Activated naive CD4-positive, alpha-beta T cell treated with anti-CD3 and anti-CD28 coated beads, Interleukin-2, amount 10 ng/mL, durations not matched to agents 7 days and 5 days (primary cell): Measurements from ENCODE around the gene MRPL23.

Experiments
- CTCF ChIA-PET: fragments of 350-600 bp; sonication (Branson Sonifier 250); formaldehyde crosslinking; loops from one replicate; lab custom pipeline; 2021; ENCODE audit warnings: antibody characterized with exemption; lab: Charles Lee
- DNase-seq: peaks from one replicate; pipeline ENCODE4 v3.0.0-alpha.2; 2020
- H3K27ac Mint-ChIP-seq: one replicate; pipeline ENCODE4 v1.8.0; 2021; ENCODE audit warnings: mild to moderate bottlenecking, moderate library complexity, mixed read lengths
- H3K27me3 Mint-ChIP-seq: one replicate; pipeline ENCODE4 v1.8.0; 2021; ENCODE audit warnings: mild to moderate bottlenecking, mixed read lengths
- H3K36me3 Mint-ChIP-seq: one replicate; pipeline ENCODE4 v1.8.0; 2021; ENCODE audit warnings: mixed read lengths
- H3K4me1 Mint-ChIP-seq: one replicate; pipeline ENCODE4 v1.8.0; 2021; ENCODE audit warnings: mixed read lengths
- H3K4me3 Mint-ChIP-seq: one replicate; pipeline ENCODE4 v1.8.0; 2021; ENCODE audit warnings: mild to moderate bottlenecking, moderate library complexity, mixed read lengths
- H3K9me3 Mint-ChIP-seq: one replicate; pipeline ENCODE4 v1.8.0; 2021; ENCODE audit warnings: mixed read lengths

Gene MRPL23

DNA sequence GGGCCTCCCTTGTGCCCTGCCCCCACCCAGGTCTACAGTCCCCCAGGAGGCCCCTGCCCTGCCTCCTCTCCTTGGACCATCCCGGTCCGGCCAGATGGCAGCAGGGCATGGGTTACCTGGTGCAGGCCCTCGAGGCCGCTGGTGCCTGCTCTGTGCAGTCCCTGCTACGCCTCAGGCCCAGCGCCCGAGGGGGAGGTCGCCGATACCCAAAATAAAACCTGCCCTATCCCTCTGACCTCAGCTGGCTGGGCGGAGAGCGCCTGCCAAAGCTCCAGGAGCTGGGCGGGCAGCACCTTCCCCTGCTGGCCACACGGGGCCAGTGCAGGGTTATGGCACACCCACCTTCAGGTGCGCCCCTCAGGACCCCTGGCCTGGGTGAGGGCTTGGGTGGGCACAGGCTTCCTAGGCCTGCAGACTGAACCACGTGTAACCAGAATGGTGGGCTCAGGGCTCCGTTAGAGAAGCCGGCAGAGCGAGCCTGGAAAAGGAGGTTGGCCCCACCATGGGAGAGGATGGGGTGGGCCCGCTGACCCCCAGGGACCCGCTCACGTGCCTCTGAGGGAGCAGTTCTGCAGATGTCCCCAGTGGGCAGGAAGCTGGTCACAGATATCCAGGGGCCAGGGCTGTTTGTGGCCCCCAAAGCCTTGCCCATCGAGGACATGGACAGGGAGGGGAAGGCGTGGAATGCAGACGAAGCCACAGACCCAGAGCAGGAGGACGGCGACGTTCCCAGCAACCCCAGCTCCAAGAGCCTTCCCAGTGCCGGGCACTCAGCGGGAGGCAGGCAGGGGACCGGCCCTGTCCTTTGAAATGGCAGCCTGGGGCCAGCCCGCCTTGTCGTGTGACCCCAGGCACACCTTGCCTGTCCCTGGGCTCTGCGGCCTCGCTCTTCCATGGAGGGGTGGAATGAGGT is 29.4 kb upstream of the MRPL23 start:
- peaks cover 12% of the 10 kb centered on the region for H3K4me1 Mint-ChIP-seq
- no peak overlapping the region for H3K4me3 Mint-ChIP-seq
- CTCF ChIA-PET, result interaction anchor here (1.0 to 2.0 kb wide), 3 partner anchors 27 to 224 kb away, joined by 4 to 10 read pairs (median 9); no protein-coding TSS in a partner anchor
- peaks cover 45% of the 10 kb centered on the region for H3K27me3 Mint-ChIP-seq
- peaks cover 12% of the 10 kb centered on the region for H3K9me3 Mint-ChIP-seq
- no peaks in the 10 kb centered on the region for H3K36me3 Mint-ChIP-seq
- no peak for DNase-seq
- H3K27ac Mint-ChIP-seq, result no peak overlapping the region

- Mint-ChIP-seq H3K36me3 (no peaks in the 10 kb centered on the region), H3K27me3 (peaks cover 44% of the 10 kb centered on the region), H3K9me3 (peaks cover 12% of the 10 kb centered on the region), H3K4me1 (peaks cover 15% of the 10 kb centered on the region), H3K4me3 (no peak overlapping the region), H3K27ac (peak overlapping the region; percentile 62)
- DNase-seq, result no peak
- CTCF ChIA-PET, result no interaction called here
Observed at GRCh38 chr11:1918436-1919315, 28.5 kb upstream of the MRPL23 start.

GRCh38 chr11:1919391-1920127 is 27.6 kb upstream of the MRPL23 start, which contains the start of gene TNNT3:
Gene TNNT3, plus strand, starts transcription at chr11:1919703. Its CDS starts 3,172 bp downstream, at chr11:1922875.
- H3K27me3 Mint-ChIP-seq, result peaks cover 44% of the 10 kb centered on the region
- peaks cover 16% of the 10 kb centered on the region for H3K4me1 Mint-ChIP-seq
- no peak for DNase-seq
- H3K9me3 Mint-ChIP-seq, result peaks cover 8% of the 10 kb centered on the region
- CTCF ChIA-PET, result no interaction called here
- H3K27ac Mint-ChIP-seq, result peak within 1 kb of the TSS; percentile 62
- no peaks in the 10 kb centered on the region for H3K36me3 Mint-ChIP-seq
- no peak within 1 kb of the TSS for H3K4me3 Mint-ChIP-seq

GRCh38 chr11:1920128-1920908 is 26.8 kb upstream of the MRPL23 start:
- peaks cover under 1% of the 10 kb centered on the region for H3K9me3 Mint-ChIP-seq
- no peak for DNase-seq
- peaks cover 44% of the 10 kb centered on the region for H3K27me3 Mint-ChIP-seq
- peaks cover 13% of the 10 kb centered on the region for H3K4me1 Mint-ChIP-seq
- no peaks in the 10 kb centered on the region for H3K36me3 Mint-ChIP-seq
- no peak overlapping the region for H3K4me3 Mint-ChIP-seq
- H3K27ac Mint-ChIP-seq, result no peak overlapping the region
- CTCF ChIA-PET, result interaction anchor here (0.6 to 2.3 kb wide), 2 partner anchors 29 kb away, joined by 3 to 9 read pairs; partner anchors contain the start of gene PRR33

DNA sequence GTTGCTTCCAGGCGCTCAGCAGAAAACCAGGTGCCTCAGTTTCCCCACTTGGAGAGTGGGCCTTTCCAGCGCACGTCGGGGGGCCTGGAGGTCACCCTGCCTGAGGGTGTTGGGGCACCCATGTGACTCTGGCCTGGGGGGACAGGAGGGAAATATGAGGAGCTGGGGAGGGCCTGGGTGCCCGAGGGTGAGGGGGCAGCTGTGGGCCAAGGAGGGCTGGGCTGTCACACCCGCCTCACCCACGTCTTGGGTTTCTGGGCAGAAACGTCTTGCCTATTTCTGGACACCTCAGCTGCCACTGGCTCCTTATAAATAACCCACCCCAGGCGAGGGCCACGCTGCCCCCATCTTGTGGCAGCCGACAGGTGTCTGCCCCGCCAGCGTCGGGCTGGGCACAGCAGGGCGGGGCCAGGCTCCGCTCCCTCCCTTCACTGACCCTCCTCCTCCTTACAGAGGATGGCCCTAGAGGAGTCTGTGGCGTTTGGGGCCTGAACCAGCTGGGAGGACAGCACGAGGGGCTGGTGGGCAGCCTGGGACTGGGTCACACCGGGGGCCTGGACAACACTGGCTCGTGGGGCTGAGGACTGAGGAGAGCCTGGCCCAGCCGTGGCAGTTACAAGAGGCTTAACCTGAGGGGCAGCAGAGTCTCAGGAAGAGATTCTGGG is 26.1 kb upstream of the MRPL23 start:
- Mint-ChIP-seq H3K36me3 (no peaks in the 10 kb centered on the region), H3K27ac (peak overlapping the region; percentile 49), H3K27me3 (peaks cover 44% of the 10 kb centered on the region), H3K4me3 (no peak overlapping the region), H3K9me3 (no peaks in the 10 kb centered on the region), H3K4me1 (peaks cover 8% of the 10 kb centered on the region)
- no peak for DNase-seq
- CTCF ChIA-PET, result interaction anchor here (0.6 to 2.3 kb wide), 4 partner anchors 29 to 85 kb away, joined by 3 to 9 read pairs (median 6); partner anchors contain the start of gene PRR33

DNA sequence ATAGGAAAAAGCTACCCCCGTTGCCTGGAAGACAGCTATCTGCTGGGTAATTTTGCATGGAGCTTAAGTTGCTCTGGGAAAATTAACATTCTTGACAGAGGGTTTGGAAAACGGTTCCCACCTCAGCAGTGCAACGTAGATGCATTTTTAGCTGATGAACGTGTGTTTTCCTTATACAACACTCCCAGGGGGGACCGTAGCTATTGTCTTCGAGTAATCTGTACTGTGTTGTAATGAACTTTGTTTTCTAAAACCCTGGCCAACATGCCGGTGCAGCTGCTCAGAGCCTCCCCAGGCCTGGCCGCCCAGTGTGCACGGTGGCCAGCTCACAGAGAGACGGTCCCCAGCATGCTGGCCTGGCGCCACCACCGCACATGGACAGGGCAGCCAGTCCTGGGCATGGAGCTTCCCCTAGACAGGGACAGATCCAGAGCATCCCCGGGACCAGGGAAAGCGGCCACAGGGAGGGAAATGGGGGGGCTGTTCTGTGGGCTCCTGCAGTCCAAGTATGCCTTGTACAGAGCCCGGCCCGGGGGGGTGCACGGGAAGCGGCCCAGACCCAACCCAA is 25.5 kb upstream of the MRPL23 start:
- Mint-ChIP-seq H3K4me3 (no peak overlapping the region), H3K4me1 (peaks cover 6% of the 10 kb centered on the region), H3K9me3 (no peaks in the 10 kb centered on the region), H3K36me3 (no peaks in the 10 kb centered on the region), H3K27me3 (peaks cover 48% of the 10 kb centered on the region), H3K27ac (no peak overlapping the region)
- CTCF ChIA-PET, result interaction anchor here (1.0 to 2.3 kb wide), 5 partner anchors 31 to 282 kb away, joined by 3 to 9 read pairs (median 5); partner anchors contain the start of gene PRR33
- DNase-seq, result no peak

- DNase-seq, result no peak
- no peak overlapping the region for H3K27ac Mint-ChIP-seq
- CTCF ChIA-PET, result interaction anchor here (0.6 to 2.3 kb wide), 6 partner anchors 31 to 1182 kb away, joined by 3 to 9 read pairs (median 4); partner anchors contain the start of gene PRR33
- no peaks in the 10 kb centered on the region for H3K36me3 Mint-ChIP-seq
- no peaks in the 10 kb centered on the region for H3K9me3 Mint-ChIP-seq
- peaks cover 50% of the 10 kb centered on the region for H3K27me3 Mint-ChIP-seq
- H3K4me1 Mint-ChIP-seq, result peaks cover 6% of the 10 kb centered on the region
- no peak overlapping the region for H3K4me3 Mint-ChIP-seq
Observed at GRCh38 chr11:1922481-1923081, 24.6 kb upstream of the MRPL23 start.

DNA sequence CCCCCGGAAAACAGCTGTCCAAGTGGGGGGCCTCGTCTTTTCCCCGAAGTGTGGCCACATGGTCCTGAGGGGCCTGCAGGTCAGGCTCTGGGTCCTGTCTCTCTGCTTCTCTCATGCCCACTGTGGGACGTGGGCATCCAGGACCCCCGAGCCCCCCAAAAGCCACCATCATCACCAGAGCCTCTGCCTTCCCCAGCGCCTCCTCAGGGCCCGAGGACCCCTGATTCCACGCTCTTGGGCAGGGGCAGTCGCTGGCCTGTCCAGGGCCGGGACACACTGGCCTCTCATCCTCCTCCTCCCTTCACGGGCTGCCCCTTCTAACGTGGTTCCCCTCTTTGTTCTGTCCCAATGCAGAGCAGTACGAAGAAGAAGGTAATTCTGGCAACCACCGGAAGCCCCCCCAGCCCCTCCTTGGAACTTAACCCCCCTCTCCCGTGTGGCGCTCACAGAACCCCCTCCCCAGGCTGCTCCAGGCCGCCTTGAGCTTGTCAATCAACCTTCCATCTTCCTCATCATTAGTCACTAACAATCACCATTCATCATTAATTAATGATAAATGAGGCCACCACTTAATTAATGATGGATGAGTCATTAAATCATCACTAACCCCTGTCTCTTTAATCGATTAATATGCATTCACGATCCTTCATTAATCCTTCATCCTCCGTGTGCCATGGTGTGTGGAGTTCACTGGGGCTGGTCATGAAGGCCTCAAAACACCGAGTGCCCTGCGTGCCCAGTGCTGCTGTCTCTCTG is 23.8 kb upstream of the MRPL23 start:
- CTCF ChIA-PET, result no interaction called here
- H3K36me3 Mint-ChIP-seq, result no peaks in the 10 kb centered on the region

GRCh38 chr11:1924181-1924580 is 23.0 kb upstream of the MRPL23 start:
- no peak overlapping the region for H3K4me3 Mint-ChIP-seq
- CTCF ChIA-PET, result no interaction called here
- no peak for DNase-seq
- H3K36me3 Mint-ChIP-seq, result no peaks in the 10 kb centered on the region
- no peak overlapping the region for H3K27ac Mint-ChIP-seq
- peaks cover 6% of the 10 kb centered on the region for H3K4me1 Mint-ChIP-seq
- no peaks in the 10 kb centered on the region for H3K9me3 Mint-ChIP-seq
- H3K27me3 Mint-ChIP-seq, result peaks cover 51% of the 10 kb centered on the region

More for the DNA sequence above, 23.8 kb upstream of the MRPL23 start:
- H3K27me3 Mint-ChIP-seq, result peaks cover 48% of the 10 kb centered on the region
- DNase-seq, result no peak
- no peak overlapping the region for H3K27ac Mint-ChIP-seq
- H3K4me3 Mint-ChIP-seq, result no peak overlapping the region
- peaks cover 6% of the 10 kb centered on the region for H3K4me1 Mint-ChIP-seq
- H3K9me3 Mint-ChIP-seq, result no peaks in the 10 kb centered on the region

GRCh38 chr11:1924646-1925372 is 22.3 kb upstream of the MRPL23 start:
- peaks cover 6% of the 10 kb centered on the region for H3K4me1 Mint-ChIP-seq
- peaks cover 54% of the 10 kb centered on the region for H3K27me3 Mint-ChIP-seq

More at GRCh38 chr11:1924646-1925372, 22.3 kb upstream of the MRPL23 start:
- H3K27ac Mint-ChIP-seq, result no peak overlapping the region
- H3K9me3 Mint-ChIP-seq, result no peaks in the 10 kb centered on the region
- DNase-seq, result peak; percentile 20
- H3K4me3 Mint-ChIP-seq, result no peak overlapping the region
- H3K36me3 Mint-ChIP-seq, result no peaks in the 10 kb centered on the region
- CTCF ChIA-PET, result no interaction called here
